GM18873 (cell line): ENCODE data around the gene TM9SF4.
"Not testable (repeated sequence)": the region's sequence is repeated elsewhere in the genome, so short reads cannot be mapped to it uniquely, and the experiment has no call there.

Source experiments
- ATAC-seq: cut with Tn5 transposase; IDR thresholded peaks from one replicate; pipeline ENCODE4 v1.9.1; 2021; ENCODE audit warnings: mild to moderate bottlenecking, moderate library complexity, moderate number of reproducible peaks; ENCODE audit not compliant: unreplicated experiment, low FRiP score

TM9SF4 gene

DNA sequence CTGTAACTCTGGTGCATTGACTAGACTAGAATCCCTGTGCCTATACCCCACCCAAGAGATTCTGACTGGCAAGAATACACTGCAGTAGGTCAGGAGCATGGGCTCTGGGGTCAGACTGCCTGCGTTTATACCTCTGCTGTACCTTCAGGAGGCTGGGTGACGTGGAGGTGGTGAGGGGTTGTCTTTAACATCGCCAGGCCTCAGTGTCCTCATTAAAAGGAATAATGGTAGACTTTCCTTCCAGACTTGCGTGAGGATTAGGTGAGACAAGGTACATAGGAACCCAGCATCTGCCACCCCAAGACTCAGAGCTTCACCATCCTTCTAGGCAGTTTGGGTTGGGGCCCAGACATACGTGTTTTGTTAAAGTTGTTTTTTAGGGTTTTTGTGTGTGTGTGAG is 44.3 kb downstream of the TM9SF4 start:
- no peak for ATAC-seq

GRCh38 chr20:32155017-32155981 is 45.8 kb downstream of the TM9SF4 start:
- no peak for ATAC-seq

DNA sequence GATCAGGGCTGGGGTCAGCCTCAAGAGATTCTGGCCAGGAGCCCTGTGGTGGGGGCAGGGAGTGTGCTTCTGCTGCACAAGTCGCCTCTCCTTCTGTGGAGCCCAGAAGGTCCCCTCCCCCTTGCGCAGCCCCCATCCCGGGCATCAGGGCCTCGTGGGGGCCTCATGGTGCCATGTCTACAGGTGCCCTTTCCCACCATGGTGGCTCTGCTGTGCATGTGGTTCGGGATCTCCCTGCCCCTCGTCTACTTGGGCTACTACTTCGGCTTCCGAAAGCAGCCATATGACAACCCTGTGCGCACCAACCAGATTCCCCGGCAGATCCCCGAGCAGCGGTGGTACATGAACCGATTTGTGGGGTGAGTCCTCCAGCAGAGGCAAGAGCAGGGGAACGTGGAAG is 48.1 kb downstream of the TM9SF4 start:
- no peak for ATAC-seq

DNA sequence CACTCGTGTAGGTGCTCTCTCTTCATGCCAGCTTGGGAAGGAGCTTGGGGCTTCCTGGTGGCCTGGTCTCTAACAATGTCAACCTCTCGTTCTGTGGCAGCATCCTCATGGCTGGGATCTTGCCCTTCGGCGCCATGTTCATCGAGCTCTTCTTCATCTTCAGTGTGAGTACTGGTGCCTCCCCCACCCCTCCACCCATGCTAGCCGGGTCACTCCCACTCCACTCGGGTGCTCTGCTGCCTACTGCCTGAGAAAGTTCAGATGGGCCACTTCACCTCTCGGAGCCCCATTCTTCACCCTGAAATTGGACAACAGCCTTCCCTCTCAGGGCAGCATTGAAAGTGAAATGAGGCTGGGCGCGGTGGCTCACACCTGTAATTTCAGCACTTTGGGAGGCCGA is 48.8 kb downstream of the TM9SF4 start:
- no peak for ATAC-seq

DNA sequence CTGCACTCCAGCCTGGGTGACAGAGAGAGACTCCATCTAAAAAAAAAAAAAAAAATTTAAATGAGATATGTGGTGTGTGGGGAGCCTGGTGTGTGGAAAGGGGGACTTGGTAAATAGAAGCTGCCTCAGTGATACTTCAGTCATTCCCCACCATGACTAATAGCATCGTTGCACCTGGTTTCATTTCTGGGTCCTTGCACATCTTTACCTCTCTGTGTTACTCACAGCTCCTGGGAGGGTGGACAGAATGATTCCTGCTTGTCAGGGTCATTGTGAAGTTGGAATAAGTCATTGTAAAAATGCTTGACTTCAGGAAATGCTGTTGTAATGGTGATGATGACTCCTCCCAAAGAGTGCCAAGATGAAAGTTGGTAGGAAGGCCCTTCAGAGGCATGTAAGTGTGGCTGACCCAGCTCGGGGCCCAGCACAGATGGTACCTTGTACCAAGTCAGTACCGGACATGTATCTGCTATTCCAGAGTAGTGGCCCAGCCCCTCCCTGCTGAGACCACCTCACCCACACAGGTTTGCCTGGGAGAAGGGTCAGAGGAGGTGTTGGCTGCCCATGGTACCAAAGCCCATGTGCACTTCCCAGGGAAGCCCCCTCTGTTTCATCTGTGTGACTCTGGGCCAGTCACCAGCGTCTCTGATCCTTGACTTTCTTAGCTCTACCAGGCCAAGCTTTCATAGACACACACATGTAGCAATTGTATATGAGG is 49.6 kb downstream of the TM9SF4 start:
- ATAC-seq = no peak

DNA sequence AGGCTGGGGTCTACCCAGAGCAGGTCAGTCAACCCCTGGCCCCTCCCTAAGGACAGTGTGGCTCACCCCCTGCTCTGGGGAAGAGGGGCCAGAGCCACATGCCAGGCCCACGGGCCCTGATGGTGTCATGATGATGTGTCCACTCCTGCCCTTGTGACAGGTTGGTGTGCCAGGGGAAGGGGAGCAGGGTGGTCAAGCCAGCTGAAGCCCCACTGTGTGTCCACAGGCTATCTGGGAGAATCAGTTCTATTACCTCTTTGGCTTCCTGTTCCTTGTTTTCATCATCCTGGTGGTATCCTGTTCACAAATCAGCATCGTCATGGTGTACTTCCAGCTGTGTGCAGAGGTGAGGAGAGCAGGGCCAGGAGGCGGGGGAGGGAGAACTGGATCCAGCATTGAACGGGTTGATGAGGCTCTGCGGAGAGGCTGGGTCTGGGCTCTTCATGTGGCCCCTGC is 50.3 kb downstream of the TM9SF4 start:
- ATAC-seq = no peak

GRCh38 chr20:32160341-32160740 is 50.8 kb downstream of the TM9SF4 start:
- no peak for ATAC-seq

DNA sequence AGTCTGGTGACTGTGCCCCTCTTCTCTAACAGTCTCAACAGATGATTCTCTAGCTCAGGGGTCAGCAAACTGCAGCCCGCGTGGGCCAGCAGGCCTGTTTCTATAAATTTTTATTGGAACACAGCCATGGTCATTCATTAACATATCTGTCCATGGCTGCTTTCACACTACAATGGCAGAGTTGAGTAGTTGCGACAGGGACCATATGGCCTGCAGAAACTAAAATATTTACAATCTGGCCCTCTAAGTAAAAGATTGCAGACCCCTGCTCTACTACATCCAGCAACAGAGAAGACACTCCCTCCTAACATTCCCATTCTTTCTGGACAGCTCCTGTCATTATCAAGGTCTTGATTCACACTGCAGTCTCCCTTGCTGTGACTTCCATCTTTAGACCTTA is 52.8 kb downstream of the TM9SF4 start:
- ATAC-seq = no peak

- ATAC-seq = no peak
These were observed 54.4 kb downstream of the TM9SF4 start for GRCh38 chr20:32163951-32164350.

GRCh38 chr20:32164984-32165735 is 55.6 kb downstream of the TM9SF4 start:
- ATAC-seq = no peak

DNA sequence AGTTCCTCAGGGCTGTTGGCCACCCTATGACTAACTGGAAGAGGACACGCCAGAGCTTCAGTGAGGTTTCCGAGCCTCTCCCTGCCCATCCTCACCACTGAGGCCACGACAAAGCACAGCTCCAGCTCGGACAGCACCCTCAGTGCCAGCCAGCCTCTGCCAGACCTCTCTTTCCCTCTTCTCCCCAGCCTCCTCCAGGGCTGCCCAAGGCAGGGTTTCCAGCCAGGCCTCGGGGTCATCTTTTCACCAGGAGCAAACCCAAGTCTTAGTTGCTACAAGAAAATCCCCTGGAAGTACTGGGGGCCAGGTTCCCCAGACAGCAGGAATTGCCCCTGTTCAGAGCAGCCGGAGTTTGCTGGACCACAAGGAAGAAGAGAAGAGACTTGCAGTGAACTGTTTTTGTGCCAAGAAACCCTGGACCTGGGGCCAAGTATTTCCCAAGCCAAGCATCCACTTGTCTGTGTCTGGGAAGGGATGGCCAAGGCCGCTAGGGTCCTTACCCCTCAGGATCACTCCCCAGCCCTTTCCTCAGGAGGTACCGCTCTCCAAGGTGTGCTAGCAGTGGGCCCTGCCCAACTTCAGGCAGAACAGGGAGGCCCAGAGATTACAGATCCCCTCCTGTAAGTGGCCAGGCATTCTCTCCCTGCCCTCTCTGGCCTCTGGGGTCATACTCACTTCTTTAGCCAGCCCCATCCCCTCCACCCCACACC is 56.5 kb downstream of the TM9SF4 start:
- no peak for ATAC-seq

DNA sequence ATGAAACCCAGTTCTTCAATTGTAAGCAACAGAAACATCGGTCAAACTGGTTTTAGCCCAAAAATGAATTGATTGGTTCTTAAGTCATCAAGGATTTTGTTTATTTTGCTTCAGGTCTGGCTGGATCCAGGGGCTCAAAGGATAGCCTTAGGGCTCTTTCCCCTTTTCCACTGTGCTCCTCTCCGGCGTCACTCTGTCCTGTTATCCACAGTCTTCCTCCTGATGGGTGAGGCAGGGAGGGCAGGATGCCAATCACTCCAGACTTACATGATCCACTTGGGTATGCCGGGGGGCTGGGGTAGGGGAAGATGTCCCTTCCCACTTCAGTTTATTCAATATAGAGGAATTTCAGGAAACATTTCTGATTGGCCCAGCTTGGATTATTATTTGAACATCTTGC is 58.0 kb downstream of the TM9SF4 start:
- ATAC-seq = no peak

DNA sequence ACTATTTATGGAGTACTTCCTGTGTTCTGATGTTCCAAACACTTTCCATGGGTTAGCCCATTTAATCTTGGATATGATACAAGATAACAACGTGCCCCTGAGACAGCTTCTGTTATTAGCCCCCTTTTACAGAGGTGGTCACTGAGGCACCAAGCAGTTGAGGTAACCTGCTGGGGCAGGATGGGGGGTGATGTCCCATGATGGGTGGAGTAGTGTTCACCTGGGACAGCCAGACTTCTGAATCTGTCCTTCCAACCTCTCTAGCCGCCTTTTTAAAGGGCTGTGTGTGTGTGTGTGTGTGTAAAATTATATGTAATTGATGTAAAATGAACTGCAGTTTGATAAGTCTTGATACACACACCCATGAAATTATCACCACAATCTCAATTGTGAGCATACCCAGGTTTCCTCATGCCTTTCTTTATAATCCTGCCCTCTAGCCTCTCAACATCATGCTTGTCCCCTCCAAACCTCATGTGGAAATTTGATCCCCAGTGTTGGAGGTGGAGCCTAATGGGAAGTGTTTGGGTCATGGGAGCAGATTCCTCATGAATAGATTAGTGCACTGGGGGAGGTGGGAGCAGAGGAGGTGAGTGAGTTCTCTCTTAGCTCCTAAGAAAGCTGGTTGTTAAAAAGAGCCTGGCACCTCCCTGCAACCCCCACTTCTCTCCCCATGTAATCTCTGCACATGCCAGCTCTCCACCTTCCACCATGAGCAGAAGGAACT is 58.8 kb downstream of the TM9SF4 start:
- no peak for ATAC-seq

DNA sequence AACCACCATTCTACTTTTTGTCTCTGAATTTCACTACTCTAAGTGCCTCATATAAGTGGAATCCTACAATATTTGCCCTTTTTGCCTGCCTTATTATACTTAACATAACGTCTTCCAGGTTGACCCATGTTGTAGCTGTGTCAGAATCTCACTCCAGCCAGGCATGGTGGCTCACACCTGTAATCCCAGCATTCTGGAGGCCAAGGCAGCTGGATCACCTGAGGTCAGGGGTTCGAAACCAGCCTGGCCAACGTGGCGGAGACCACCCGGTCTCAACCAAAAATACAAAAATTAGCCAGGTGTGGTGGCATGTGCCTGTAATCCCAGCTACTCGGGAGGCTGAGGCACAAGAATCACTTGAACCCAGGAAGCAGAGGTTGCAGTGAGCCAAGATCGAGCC is 68.2 kb downstream of the TM9SF4 start:
- ATAC-seq = not testable (repeated sequence)

- ATAC-seq = no peak
These were observed 70.0 kb downstream of the TM9SF4 start for GRCh38 chr20:32179515-32179914.

GRCh38 chr20:32179934-32180333 is 70.4 kb downstream of the TM9SF4 start:
- no peak for ATAC-seq

GRCh38 chr20:32181606-32182005 is 72.1 kb downstream of the TM9SF4 start:
- ATAC-seq = no peak

DNA sequence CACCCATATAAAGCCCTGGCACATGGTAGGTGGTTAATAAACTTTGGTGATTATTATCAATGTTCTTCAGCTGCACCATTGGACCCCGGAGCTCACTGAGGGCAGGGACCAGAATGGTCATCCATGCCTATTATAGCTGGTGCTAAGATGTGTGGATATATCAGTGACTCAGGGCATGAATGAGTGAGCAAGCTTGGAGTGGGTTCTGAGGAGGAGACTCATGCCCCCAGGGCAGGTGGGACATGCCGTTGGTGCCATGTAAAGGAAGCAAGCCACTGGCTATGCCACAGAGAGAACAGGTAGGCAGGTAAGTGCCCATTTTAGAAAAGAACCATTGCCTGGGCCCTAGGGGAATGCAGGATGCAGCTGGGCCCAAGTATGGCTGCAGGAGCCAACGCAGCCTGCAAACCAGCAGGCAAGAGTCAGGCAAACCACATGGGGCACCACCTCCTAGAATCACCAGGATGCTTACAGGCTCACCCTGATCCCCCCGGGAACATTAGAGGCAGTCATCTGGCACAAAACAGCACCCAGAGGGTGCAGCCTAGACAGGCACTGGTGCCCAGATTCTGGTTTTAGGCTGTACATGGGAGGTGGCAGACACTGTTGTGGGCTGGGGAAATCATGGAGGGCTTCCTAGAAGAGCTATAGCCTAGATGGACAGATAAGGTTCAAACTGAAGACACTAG is 74.6 kb downstream of the TM9SF4 start:
- ATAC-seq = no peak
